NCI-H1092 (cell line): Measurements from ENCODE around the gene DHTKD1.

Experiments used
- DNase-seq: peaks from one replicate; lab custom pipeline; 2025; lab: John Stamatoyannopoulos, UW

Gene DHTKD1

GRCh38 chr10:12068449-12069269, at the start of gene DHTKD1:
Gene DHTKD1, plus strand, starts transcription at chr10:12068954. Its CDS starts 80 bp downstream, at chr10:12069034.
- DNase-seq: peak; percentile 93

GRCh38 chr10:12019283-12019971, 49.3 kb upstream of the DHTKD1 start:
- DNase-seq: no peak

- DNase-seq: no peak
Observed at GRCh38 chr10:12020574-12020973, 48.2 kb upstream of the DHTKD1 start.

- no peak for DNase-seq
Observed at GRCh38 chr10:12022580-12023257, 46.0 kb upstream of the DHTKD1 start.

- DNase-seq: no peak
Observed at GRCh38 chr10:12025591-12025990, 43.2 kb upstream of the DHTKD1 start.

- DNase-seq: no peak
Observed at GRCh38 chr10:12027539-12027938, 41.2 kb upstream of the DHTKD1 start.

- no peak for DNase-seq
Observed at GRCh38 chr10:12031404-12031803, 37.4 kb upstream of the DHTKD1 start.

- DNase-seq: no peak
Observed at GRCh38 chr10:12036073-12036655, 32.6 kb upstream of the DHTKD1 start.

GRCh38 chr10:12041766-12042408, 26.9 kb upstream of the DHTKD1 start:
- DNase-seq: no peak

GRCh38 chr10:12042409-12042796, 26.4 kb upstream of the DHTKD1 start:
- DNase-seq: no peak

- DNase-seq: peak; percentile 95
Observed at GRCh38 chr10:12042797-12043651, 25.7 kb upstream of the DHTKD1 start, which contains the start of gene UPF2. Gene UPF2, minus strand, starts transcription at chr10:12042809. Its CDS starts 7,386 bp downstream, at chr10:12035423.

GRCh38 chr10:12045596-12045995, 23.2 kb upstream of the DHTKD1 start:
- no peak for DNase-seq

GRCh38 chr10:12048547-12048946, 20.2 kb upstream of the DHTKD1 start:
- DNase-seq: no peak

GRCh38 chr10:12050528-12050927, 18.2 kb upstream of the DHTKD1 start:
- no peak for DNase-seq

GRCh38 chr10:12051241-12051640, 17.5 kb upstream of the DHTKD1 start:
- DNase-seq: no peak

- no peak for DNase-seq
Observed at GRCh38 chr10:12055732-12056131, 13.0 kb upstream of the DHTKD1 start.

GRCh38 chr10:12056748-12057147, 12.0 kb upstream of the DHTKD1 start:
- no peak for DNase-seq

- DNase-seq: no peak
Observed at GRCh38 chr10:12061124-12061523, 7.6 kb upstream of the DHTKD1 start.

- DNase-seq: no peak
Observed at GRCh38 chr10:12062754-12063482, 5.8 kb upstream of the DHTKD1 start.

- DNase-seq: no peak
Observed at GRCh38 chr10:12063483-12063818, 5.3 kb upstream of the DHTKD1 start.
